ENCODE results near the gene TRAK1.

The TRAK1 gene

DNA sequence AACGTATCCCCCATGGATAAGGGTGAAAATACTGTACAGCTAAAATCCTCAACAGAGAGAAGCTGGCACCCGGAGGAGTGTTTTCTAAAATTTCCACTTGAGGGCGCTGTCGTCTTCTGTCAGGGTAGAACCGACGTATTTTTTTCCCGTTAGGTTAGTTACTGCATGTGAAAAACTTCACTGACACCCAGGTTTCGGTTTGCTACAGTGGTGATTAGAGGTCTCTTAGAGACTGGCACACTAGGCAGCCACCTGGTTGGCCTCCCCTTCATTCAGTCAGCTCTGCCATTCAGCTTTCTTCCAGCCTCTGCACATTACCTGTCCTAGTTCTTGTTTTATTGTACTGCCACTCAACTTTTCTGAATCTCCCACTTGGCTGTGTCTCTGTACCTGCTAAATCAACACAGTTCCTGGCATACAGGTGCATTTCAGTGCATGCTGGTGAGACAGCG is 156.4 kb downstream of the TRAK1 start:
- DNase-seq (ENCODE audit: low spot score), result peak; percentile 75

DNA sequence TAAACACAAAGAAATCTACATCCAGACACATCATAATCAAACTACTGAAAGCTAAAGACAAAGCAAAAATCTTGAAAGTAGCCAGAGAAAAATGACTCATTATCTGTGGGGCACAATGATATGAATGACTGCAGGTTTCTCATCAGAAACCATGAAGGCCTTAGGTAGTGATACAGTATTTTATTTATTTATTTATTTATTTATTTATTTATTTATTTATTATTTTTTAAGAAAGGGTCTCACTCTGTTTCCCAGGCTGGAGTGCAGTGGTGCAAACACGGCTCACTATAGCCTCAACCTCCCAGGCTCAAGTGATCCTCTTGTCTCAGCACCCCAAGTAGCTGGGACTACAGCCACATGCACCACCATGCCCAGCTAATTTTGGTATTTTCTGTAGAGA is 159.6 kb downstream of the TRAK1 start:
- DNase-seq (ENCODE audit: low spot score), result no peak

DNA sequence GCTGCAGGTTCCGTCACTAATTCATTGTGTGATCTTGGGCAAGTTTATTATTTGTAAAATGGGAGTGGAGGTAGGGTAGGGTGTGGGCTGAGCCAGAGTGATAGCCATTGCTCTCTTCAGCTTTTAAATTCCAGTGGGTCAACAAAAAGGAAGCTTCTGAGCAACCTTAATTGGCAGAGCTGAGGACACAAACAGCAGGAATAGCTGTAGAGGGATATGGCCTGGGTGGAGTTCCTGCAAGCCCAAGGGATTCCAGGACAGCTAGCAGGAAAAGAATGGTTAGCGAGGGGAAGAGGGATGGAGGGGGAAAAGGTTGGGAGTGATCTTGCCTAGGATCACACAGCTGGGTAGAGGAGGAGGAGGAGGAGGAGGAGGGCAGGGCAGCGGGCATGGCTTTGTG is 163.4 kb downstream of the TRAK1 start:
- peak; percentile 58 for DNase-seq (ENCODE audit: low spot score)

DNA sequence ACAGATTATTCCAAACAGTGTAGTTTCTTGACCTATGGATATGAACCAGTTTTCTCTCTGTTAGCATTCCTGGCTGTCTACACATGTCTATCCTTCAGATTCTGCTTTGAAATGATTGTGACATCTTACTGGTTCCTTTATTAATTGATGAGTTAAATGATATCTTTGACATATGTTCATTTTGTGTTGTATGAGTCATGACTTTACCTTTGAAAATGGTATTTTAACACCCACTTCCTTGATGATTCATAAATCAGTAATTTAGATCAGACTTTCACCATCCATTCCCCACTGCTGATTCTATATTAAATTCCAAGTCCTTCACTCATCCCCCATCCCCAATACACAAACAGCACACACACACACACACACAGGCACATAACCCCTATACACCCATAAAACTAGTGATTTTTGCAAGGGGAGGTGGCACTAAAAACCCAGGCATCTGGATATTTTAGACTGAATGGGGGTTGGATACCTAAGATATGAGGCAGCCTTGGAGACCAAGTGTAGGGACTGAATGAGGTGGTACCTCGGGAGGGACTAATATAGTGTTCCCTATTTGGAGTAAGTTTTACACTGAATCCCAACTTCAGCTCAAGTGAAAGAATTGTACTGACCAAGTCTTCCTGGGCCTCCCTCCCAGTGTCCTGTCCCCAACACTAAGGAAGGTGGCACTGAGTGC is 165.1 kb downstream of the TRAK1 start:
- peak; percentile 68 for DNase-seq (ENCODE audit: low spot score)

DNA sequence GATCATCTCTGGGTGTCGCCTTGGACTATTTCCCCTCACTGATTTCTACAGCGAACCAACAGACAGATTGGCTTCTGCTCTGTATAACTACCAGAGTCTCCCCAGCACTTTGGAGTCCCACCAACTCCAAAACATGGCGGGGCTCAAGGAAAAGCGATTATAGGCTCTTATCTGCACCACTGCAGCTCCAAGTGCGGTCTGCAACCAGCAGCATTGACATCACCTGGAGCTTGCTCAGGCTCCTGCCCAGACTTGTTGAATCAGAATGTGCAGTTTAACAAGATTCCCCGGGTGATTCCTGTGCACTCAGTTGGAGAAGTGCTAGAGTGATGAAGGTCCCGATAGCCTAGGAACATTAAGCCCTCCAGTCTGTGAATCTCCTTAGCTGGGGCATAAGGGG is 165.8 kb downstream of the TRAK1 start:
- DNase-seq (ENCODE audit: low spot score), result no peak

DNA sequence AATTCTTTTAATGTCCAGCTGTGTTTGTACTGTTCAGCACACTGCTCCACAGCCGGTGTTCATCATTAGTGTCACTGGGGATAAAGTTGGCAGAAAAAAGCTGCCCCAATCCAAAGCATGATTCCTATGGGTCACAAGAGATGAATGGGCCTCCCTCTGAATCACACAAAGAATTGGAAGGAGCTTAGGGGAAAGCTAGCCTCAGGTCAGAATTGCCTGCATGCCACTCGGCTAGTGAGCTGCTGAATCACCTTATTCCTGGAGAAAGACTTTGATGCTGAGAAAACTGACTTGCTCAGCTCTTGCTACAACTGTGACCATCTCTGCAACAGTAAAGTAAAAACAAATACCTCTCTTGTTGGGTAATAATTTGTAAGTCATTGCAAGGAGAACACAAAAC is 171.4 kb downstream of the TRAK1 start:
- DNase-seq (ENCODE audit: low spot score), result no peak

DNA sequence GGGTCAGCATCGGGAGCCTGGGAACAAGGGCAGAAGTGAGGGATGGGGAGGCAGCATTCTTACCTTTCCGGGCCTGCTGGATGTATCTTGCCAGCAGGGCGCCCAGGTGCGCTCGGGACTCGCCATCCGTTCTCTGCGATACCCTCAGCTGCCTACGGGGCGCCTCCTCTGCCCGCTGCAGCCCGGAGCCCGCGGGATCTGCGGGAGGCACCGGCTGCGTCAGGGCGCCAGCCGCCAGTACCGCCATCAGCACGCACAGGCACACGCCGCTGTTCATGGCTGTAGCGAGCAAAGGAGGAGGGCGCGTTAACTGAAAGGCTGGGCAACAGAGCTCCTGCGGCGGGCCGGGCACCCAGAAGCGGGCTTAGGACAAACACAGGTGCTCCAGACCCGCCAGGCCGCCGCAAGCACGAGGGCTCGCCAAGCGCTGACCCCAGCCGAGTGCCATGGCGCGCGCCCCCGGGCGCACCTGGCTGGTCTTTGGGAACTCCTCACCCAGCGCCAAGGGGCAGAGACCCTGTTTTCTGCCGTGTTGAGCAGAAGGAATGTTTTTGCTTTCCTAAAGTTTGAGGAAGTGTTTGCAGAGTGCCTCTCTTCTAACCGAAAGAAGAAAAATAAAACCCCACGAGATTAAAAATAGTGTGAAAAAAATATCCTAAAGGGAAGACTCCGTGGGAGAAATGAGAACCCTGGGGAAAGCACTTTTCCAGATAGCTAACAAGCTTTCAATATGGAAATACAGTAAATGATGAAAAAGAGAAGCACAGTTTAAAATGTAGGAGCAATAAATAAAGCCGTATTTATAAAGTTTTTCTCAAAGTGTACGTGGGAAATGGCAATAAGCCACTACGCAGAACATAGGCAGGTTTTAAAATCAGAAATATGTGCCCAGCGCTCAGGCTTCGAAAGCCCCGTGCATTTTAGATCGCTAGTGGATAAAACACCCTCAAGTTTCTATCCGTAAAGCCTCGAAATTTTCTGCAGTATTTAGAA is 172.5 kb downstream of the TRAK1 start:
- no peak for DNase-seq (ENCODE audit: low spot score)

DNA sequence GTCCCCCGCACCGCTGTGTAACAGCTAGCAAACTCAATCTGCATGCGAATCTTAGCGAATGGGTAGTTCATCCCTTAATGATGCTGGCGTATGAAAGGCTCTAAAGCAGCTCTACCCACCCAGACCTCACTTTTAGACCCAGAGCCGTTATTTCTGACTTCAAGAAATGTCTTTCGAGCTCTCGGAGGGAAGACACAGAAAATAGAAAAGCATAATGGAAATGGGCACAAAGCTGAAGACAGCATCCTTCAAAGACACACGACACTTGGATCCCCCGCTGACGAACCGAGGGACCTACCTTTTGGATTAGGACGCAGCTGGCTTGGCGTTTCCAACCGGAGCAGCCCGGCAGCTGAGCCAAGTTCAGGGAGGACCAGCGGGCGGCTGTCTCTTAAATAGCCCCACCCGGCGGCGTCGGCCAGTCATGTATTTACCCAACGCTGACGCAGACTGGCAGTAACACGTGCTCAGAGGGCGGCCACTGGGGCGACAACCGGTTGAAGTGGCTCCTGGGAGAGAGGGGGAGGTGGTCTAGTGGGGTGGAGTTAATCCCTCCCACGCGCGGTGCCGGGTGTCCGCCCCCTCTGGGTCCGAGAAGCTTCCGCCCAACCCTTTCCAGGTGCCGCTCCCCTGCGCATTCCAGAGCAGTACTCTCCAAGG is 173.4 kb downstream of the TRAK1 start:
- DNase-seq (ENCODE audit: low spot score), result no peak

DNA sequence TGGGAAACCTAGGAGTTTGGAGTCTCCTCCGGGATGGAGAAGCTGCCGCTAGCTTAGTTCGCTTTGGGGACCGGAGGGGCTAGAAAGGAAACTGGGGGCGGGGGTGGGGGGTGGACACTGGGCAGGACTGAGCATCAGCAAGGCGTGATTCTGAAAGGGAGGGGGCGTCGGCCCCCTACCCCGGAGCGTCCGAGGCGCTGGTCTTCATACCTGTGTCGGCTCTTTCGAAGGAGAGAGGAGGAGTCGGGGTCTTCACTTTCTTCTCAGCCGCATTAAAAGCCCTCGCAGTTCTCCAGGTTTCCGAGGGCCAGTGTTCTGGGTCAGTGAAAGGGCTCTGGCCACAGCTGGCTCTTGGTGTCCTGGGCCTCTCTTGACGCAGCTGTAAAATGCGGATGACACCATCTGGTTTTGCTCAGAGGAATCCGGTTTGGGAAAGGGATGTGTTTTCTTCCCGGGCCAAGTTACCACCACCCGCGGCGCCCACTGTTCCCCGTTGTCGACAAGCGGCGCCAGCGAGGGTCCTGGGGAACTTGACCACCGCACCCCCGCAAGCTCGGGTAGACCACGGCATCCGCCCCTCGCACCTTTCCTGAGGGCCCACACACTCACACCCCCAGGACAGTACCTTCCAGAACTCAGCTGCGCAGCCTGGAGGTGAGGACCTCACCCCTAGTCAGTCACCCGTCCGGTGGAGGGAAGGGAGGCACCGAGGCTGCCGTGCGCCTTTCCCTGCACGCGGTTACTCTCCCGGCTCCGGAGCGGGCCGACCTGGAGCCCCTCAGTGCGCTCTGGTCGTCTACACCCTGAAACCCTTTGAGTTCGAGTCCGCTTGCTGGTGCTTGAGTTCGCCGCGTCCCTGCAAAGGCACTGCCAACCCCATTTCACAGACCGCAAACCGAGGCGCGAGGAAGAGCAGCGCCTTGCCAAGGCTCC is 174.2 kb downstream of the TRAK1 start:
- no peak for DNase-seq (ENCODE audit: low spot score)

DNA sequence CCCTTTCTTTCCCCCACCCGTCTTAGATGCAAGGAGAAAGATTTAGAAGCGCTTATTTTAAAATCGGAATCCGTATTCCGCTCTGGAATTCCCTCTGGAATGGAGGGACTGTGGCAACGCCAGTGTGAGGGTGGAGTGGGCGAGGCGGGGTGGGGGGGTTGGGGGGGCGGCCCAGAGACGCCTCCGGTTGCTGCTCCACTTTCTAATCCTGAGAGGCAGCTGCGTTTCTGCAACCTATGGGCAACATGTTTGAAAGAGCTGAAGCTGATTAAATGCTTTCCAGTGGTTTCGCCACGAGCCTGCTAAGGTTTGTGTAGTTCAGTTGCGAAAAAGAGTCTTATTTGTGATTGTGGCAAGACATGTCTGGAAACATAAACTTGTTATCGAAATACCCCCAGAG is 174.9 kb downstream of the TRAK1 start, which contains the start of gene CCK:
Gene CCK, minus strand, starts transcription at position 101 of the 400 bp plus-strand sequence. CDS start 2,555 bp downstream, outside the sequence.
- no peak for DNase-seq (ENCODE audit: low spot score)

DNA sequence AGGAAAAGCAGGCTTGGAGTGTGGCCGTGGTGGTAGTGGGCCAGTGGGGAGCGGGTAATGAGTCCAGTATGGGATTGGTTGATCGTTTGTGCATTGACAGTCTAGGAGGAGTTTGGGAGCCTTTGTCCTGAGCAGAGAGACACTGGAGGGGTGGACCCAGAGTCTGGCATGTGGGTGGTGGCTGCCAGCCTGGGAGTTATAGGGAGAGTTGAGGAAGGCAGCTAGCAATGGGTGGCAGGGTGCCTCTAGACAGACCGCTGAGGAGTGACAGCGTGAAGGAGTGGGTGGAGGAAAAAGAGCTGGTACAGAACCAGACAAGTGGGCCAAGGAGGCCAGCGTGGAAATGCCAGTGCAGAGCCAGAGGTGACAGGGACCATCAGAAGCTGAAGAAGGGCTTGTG is 176.7 kb downstream of the TRAK1 start:
- DNase-seq (ENCODE audit: low spot score), result no peak

DNA sequence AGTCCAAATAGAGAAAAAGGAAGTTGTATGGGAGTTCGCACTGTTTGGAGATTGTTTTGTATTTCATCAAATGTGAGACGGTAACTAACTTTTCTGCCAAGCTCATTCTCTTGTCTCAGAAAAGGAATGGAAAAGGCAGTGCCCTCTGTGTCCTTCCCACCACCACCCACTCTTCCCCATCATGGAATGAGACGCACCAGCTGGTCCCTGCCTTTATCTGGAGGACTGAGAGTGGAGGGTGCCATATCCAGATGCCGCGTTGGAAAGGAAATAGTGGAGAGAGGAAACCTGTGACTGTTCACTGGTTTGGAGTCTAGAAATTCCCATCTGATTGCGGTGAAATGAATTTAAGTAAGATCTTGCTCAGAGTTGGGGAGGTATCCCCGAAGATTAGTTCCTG is 178.5 kb downstream of the TRAK1 start:
- DNase-seq (ENCODE audit: low spot score), result no peak

DNA sequence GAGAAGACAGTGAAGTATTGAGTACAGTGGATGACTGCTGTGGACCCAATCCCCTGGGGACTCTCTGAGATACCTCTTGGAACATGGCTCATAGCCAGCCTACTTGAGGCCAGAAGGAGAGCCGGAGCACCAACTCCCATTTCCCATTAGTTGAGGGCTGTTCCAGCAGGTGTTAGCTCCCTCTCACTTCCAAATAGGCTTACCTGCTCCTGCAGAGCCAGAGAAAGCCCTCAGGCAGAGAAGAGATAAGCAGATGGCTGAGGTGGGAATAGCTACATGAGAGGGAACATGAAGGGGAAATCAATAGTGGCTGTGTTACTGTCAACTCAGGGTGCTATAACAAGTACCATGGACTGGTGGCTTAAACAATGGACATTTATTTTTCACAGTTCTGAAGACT is 179.4 kb downstream of the TRAK1 start:
- no peak for DNase-seq (ENCODE audit: low spot score)

DNA sequence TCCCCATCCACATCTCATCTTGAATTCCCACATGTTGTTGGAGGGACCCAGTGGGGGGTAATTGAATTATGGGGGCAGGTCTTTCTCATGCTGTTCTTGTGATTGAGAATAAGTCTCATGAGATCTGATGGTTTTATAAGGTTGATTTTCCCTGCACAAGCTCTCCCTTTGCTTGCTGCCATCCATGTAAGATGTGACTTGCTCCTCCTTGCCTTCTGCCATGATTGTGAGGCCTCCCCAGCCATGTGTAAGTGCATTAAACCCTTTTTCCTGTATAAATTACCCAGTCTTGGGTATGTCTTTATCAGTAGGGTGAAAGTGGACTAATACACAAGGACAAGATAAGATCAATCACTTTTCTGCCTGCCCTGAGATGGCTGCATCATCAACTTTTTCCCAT is 180.6 kb downstream of the TRAK1 start:
- DNase-seq (ENCODE audit: low spot score), result no peak

DNA sequence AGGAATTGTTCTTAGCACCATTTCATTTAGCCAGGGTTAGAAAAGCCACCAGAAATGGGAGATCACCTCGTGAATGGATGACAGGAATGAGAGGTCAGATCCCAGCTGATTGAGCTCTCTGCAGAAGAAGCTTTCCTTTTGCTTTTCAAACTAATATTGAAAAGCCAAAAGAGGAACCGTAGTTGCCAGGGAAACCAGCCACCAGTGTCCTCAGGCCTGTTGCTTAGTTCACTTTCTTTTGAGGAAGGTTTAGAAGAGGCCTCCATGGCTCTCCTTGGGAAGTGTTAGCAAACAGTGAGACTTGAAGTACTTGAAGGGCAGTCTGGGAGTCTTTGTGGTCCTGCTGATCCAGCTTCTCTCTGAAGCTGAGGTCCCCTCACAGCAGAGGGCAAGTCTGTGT is 182.2 kb downstream of the TRAK1 start:
- no peak for DNase-seq (ENCODE audit: low spot score)

DNA sequence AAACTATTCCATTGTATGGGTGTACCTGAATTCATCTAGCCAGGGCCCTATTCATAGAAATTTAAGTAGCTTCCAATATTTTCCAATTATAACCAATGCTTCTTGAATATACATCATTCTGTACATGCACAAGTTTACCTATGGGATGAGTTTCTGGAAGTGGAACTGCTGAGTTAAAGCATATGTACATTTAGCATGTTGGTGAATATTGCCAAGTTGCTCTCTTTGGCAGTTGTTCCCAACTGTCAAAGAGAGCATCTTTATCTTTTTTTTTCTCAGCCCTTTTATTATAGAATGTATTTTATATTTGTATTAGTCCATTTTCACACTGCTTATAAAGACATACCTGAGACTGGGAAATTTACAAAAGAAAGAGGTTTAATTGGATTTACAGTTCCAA is 183.1 kb downstream of the TRAK1 start:
- DNase-seq (ENCODE audit: low spot score), result no peak

DNA sequence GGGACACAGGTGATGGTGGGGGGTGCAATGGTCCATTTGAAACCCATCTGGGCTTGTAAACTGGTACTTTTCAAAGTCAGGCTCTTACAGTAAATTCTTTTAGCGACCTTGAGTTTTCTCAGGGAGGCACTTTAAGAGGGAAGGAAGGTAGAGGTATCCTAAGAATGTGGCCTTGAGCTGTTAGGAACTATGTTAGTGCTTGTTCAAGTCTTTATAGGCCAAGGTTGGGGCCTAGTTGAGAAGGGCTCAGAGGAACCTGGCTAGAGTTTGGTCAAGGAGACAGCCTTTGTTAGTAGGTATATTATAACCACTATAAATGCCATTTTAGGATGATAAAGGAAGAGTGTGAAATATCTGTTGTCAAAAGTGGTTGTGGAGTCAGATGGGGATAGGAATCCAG is 184.1 kb downstream of the TRAK1 start:
- DNase-seq (ENCODE audit: low spot score), result no peak
